Duodenal mucosa (tissue), 2 donors: ENCODE data around the gene KRT15.

Experiments used
- H3K27ac ChIP-seq: one replicate; pipeline ENCODE4 v1.7.0; 2013; ENCODE audit warnings: low read depth, low read length
- H3K27me3 ChIP-seq, 2 donors: one replicate each; pipeline ENCODE4 v1.7.0; 2013; ENCODE audit warnings: low read length in 2 of 2, control low read depth in 1 of 2; ENCODE audit not compliant: insufficient read depth in 2 of 2, control insufficient read depth in 1 of 2
- H3K36me3 ChIP-seq, 2 donors: one replicate each; pipeline ENCODE4 v1.7.0; 2013; ENCODE audit warnings: low read length in 2 of 2, control low read depth in 1 of 2; ENCODE audit not compliant: insufficient read depth in 2 of 2, control insufficient read depth in 1 of 2
- H3K4me1 ChIP-seq, 2 donors: one replicate each; pipeline ENCODE4 v1.7.0; 2013; ENCODE audit warnings: low read length in 2 of 2, control low read depth in 1 of 2; ENCODE audit not compliant: insufficient read depth in 2 of 2, control insufficient read depth in 1 of 2
- H3K4me3 ChIP-seq, 2 donors: one replicate each; pipeline ENCODE4 v1.7.0; 2013; ENCODE audit warnings: low read length in 2 of 2, low read depth in 1 of 2
- H3K9ac ChIP-seq, 2 donors: one replicate each; pipeline ENCODE4 v1.7.0; 2013; ENCODE audit warnings: low read length in 2 of 2, low read depth in 1 of 2
- H3K9me3 ChIP-seq, 2 donors: one replicate each; pipeline ENCODE4 v1.7.0; 2013; ENCODE audit warnings: low read length in 2 of 2, control low read depth in 1 of 2; ENCODE audit not compliant: control insufficient read depth in 1 of 2

Gene KRT15

DNA sequence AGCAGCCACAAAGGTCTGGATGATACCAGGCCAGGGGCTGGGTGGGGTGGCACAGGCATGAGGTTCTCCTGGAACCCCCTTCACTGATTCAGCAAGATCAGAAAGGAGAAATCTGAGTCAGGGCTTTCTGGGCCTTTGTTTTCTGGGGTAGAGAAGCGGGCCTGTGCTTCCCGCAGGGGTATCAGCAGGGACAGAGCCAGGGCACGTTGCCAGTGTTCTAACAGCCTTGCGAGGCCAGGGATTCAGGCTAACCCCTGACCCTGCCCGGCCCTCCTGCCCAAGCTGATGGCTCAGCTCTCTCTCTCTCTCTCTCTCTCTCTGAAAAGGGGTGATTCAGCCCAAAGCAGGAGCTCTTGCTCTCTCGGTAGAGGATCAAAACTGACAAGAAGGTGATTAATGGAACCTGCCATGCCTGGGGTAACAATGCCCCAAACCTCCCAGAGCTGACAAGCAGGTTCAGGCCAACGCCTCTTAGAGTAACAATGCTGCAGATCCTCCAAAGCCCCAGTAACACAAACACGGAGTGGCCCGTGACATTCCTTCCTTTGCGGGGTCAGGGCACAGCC, 11.3 kb downstream of the KRT15 start:
- H3K4me3 ChIP-seq: no peak overlapping the region
- H3K27ac ChIP-seq: no peak overlapping the region
- no peaks in the 10 kb centered on the region for H3K9me3 ChIP-seq
- H3K9ac ChIP-seq: no peak overlapping the region
- H3K36me3 ChIP-seq: no peaks in the 10 kb centered on the region
- peaks cover 20 to 31% of the 10 kb centered on the region in 2 donors for H3K4me1 ChIP-seq
- peaks cover 0 to 3% of the 10 kb centered on the region in 2 donors for H3K27me3 ChIP-seq

DNA sequence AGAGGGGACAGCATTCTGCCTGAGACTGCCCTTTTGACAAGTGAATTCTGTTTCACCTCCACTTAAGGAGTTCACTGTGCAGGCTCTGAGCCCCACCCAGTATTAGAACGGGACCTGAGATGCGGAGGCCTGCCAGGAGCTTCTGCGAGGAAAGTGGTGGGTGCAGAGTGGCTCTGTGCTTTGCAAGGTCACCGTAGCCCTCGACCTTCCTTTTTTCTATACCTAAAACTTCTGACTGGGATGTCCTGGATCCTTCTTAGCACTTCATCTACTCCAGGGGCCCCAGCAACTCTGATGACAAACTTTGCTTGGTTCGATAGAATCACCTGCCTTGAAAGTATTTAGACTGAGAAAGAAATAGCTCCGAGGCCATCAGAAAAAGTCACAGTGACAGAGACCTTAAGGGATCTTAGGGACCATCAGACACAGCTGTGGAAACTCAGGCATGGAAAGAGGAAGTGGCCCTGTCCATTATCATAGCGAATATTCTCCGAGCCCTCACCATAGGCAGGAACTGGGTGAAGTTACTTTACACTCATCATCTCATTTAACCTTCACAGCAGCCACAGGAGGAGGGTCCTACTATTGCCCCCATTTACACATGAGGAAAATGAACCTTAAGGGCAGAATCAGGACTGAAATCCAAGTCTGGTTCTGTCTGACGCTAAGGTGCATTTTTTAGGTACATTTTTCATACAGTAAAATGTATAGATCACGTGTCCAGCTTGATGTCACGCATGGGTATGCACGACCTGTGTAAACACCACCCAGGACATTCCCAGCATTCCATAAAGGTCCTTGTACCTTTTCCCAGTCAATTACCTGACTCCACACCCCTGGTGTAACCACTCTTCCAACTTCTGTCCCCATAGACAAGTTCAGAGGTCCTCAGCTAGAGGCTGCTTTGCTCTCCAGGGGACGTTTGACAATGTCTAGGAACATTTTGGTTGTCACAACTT, 12.6 kb downstream of the KRT15 start:
- Histone ChIP-seq H3K27me3 (peaks cover 0 to 3% of the 10 kb centered on the region in 2 donors), H3K4me1 (peaks cover 13 to 21% of the 10 kb centered on the region in 2 donors), H3K9me3 (no peaks in the 10 kb centered on the region), H3K27ac (no peak overlapping the region), H3K4me3 (no peak overlapping the region), H3K9ac (no peak overlapping the region), H3K36me3 (no peaks in the 10 kb centered on the region)

DNA sequence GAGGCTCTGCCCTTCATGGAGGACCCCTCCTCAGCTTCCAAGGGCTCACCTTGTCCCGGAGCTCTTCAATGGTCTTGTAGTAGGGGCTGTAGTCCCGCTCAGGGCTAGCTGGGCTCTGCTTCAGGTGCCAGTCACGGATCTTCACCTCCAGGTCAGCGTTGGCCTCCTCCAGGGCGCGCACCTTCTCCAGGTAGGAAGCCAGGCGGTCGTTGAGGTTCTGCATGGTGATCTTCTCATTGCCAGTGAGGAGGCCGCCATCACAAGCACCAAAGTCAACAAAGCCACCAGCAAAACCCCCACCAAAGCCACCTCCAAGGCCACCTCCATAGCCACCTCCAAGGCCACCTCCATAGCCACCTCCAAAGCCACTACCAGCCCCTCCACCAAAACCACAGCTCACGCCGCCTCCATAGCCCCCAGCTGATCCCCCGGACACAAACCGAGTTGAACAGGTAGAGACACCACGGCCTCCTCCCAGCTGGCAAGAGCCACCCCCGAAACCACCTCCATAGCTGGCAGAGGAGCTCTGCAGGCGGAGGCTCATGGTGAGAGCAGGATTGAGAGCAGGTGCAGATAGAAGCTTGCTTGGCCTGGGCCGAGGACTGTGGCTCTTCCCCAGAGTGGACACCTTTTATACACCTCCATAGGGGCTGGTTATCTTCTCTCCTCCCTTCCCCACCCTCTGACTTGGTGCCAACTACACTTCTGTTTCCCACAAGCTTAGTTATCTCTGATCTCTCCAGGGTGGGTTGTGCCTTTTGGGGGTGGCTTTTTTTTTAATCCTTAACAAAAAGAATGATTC, 13.5 kb downstream of the KRT15 start, which contains the start of gene KRT13:
Gene KRT13 (minus strand): TSS at position 606 of the 802 bp plus-strand sequence. CDS start 62 bp downstream, at position 544.
- no peaks in the 10 kb centered on the region for H3K36me3 ChIP-seq
- no peak within 1 kb of the TSS for H3K27ac ChIP-seq
- H3K4me1 ChIP-seq: peaks cover 4 to 12% of the 10 kb centered on the region in 2 donors

DNA sequence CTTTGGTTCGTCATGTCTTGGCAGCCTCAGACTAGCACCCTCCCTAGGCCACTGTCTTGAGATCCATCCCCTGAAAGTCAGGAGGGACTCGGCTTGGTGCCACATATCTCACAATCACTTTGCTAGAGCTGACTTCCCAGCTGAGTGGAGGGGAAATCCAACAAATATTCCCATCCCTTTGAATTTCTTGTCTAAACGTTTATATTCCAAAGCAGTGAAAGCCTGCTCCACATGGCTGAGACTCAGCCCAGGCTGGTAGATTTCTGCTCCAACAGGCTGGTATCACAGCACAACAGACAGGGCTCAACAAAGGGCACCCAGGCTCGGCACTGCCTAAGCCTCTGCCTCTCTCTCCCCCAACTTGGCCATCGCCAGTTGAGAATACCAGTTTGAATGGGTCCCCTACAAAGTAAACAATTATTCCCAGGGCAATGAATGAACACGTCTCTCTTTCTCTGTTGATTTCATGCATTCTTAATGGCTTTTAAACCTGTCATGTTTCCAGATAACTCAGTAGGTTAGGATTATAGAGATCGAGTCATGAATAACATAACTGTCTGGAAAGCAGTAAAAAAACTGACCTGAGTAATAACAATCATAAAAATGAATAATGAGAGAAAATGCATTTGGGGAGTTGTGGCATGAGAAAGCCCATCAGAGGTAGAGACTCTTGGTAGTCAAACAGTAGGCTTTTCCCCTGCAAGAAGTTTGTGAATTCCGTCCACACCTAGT, 14.3 kb downstream of the KRT15 start:
- H3K27me3 ChIP-seq: peaks cover 0 to 3% of the 10 kb centered on the region in 2 donors
- no peaks in the 10 kb centered on the region for H3K36me3 ChIP-seq
- H3K9me3 ChIP-seq: no peaks in the 10 kb centered on the region
- H3K27ac ChIP-seq: no peak overlapping the region
- peaks cover 0 to 9% of the 10 kb centered on the region in 2 donors for H3K4me1 ChIP-seq
- H3K9ac ChIP-seq: no peak overlapping the region
- H3K4me3 ChIP-seq: no peak overlapping the region

More for the DNA sequence above, 13.5 kb downstream of the KRT15 start, which contains the start of gene KRT13:
- no peak within 1 kb of the TSS for H3K4me3 ChIP-seq
- peaks cover 0 to 3% of the 10 kb centered on the region in 2 donors for H3K27me3 ChIP-seq
- H3K9ac ChIP-seq: no peak within 1 kb of the TSS
- no peaks in the 10 kb centered on the region for H3K9me3 ChIP-seq

DNA sequence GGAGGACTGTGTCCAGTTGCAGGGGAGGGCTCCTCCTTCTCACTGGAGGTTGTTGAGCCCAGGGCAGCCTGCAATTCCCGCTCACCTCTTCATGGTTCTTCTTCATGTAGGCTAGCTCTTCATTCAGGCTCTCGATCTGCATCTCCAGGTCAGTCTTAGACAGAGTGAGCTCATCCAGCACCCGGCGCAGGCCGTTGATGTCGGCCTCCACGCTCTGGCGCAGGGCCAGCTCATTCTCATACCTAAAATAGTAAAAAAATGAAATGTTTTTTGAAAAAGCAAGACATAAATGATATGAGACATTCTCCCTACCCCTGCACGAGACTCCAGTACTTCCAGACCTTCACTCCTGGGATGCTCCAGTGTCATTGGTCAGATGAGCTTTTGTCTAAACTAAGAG, 15.5 kb downstream of the KRT15 start:
- Histone ChIP-seq H3K27me3 (peaks cover 0 to 3% of the 10 kb centered on the region in 2 donors), H3K27ac (no peak overlapping the region), H3K4me3 (no peak overlapping the region), H3K9me3 (no peaks in the 10 kb centered on the region), H3K36me3 (no peaks in the 10 kb centered on the region), H3K9ac (no peak overlapping the region), H3K4me1 (peaks cover 0 to 9% of the 10 kb centered on the region in 2 donors)

DNA sequence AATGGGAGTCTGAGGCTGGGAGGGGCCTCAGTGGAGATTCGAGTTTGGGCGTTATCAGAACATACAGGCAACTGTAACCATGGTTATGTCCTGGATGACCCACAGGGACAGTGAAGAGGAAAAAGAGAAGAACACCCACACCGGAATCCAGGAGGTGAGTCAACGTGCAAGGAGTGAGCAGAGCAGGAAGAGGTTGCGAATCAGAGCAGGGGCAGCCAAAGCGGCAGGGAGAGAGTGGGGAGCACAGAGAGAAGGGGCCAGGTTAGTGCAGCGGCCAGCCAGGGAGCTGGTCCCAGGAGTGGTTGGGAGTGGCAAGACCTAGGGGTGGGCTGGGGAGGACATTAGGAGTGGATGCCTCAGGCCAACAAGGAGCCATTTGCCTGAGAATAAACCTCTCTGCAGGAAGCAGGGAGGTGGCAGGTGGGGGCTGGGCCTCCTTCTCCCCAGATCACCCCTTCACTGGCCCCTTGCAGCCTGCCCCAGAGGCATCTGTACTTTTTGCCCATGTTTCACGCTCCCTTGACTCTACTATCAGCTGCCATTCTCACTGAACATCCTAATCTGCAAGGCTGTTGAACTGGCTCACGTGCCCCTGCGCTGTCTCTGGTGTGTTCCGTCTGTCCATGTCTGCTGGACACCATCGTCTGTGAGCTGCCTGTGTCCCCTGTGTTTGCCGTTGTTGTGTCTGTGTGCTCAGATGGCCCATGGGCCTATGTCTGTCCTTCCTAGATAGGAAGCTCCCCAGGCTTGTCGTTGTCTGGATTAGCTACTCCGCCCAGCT, 18.4 kb downstream of the KRT15 start:
- Histone ChIP-seq H3K27ac (no peak overlapping the region), H3K4me1 (peaks cover 10% of the 10 kb centered on the region in 2 donors)

DNA sequence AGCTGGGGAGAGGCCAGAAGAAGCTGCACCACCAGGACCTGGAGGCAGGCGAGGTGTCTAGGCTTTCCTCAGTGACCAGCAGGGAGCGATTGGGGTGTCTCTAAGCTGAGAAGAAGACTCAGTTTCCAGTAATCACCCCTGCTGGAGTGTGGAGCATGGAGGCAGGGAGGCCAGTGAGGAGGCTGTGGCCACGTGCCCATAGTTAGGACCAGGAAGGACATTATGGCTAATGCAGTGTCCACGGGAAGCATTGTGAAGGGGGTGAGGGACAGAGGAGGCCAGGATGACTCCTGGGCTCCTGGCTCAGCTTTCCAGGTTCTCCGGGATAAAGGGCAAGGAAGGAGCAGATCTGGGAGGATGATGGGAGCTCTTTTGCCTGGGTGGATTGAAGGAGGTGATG, 19.0 kb downstream of the KRT15 start:
- Histone ChIP-seq H3K36me3 (no peaks in the 10 kb centered on the region), H3K27ac (no peak overlapping the region), H3K27me3 (no peaks in the 10 kb centered on the region), H3K4me1 (peaks cover 10% of the 10 kb centered on the region in 2 donors), H3K4me3 (no peak overlapping the region), H3K9me3 (no peaks in the 10 kb centered on the region), H3K9ac (no peak overlapping the region)

More for the DNA sequence above, 18.4 kb downstream of the KRT15 start:
- H3K36me3 ChIP-seq: no peaks in the 10 kb centered on the region
- H3K27me3 ChIP-seq: no peaks in the 10 kb centered on the region
- H3K9ac ChIP-seq: no peak overlapping the region
- no peak overlapping the region for H3K4me3 ChIP-seq
- H3K9me3 ChIP-seq: no peaks in the 10 kb centered on the region

DNA sequence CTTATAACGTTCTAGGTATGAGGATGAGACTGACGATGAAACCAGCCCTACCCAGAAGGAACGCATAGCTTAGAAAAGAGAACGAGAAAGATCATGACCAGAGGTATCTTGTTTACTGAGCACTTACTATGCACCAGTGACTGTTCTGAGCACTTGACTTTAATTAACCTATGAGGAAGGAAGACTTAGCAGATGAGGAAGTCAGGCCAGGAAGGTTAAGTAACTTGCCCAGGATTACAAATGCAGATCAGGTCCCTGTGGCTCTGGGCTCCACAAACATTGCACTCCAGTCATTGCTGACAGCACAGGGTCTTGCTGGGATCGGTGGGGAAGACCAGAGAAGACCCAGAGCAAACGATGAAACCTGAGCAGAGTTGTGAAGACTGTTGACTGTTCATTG, 20.4 kb downstream of the KRT15 start:
- no peak overlapping the region for H3K4me3 ChIP-seq
- peaks cover 10% of the 10 kb centered on the region in 2 donors for H3K4me1 ChIP-seq
- H3K9ac ChIP-seq: no peak overlapping the region

More for the DNA sequence above, 20.4 kb downstream of the KRT15 start:
- H3K36me3 ChIP-seq: no peaks in the 10 kb centered on the region
- H3K9me3 ChIP-seq: no peaks in the 10 kb centered on the region
- H3K27ac ChIP-seq: no peak overlapping the region
- H3K27me3 ChIP-seq: no peaks in the 10 kb centered on the region
